Measurements from ENCODE around the gene TNF. TPM values are rescaled to one million over a fixed set of nuclear protein-coding genes. Genes with fewer than 3 reads are reported as not detected.
"Not testable (repeated sequence)": the region's sequence is repeated elsewhere in the genome, so short reads cannot be mapped to it uniquely, and the experiment has no call there.

TNF gene
- total RNA-seq, 1 donor from 2014 or later: not detected

DNA sequence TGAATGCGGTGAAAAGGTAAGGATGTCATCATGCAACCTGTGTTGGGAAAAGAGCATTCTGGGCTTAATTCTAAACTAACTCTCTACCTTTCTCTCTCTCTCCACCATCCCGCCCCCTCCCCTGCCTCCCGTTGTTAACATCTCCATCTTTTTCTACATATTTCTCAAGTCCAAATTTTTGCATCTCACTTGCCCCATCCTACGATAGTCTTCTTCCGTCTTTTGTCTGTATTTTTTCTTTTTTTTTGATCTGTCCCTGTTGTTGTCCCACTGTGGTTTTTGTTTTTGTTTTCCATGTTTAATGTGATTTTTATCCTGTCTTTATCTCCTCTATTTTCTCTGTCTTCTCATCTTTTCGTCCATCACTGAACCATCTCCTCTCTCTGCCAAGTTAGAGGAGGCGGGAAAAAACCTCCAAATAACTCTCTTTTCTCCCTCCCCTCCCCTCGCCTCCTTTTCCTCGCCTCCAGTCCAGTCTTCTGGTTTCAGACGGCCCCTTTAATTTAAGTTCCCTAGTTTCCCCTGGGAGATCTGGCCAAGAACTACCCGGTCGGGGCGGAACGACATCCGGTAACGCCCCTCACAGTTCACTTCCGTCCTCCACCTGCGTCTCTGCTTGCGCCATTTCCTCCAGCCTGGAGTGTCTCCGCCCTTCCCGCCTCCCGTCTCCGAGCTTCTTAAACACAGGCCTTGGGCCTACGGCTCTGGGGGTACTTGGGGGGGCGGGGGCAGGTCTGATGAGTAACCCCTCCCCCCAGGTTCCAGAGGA, 28.2 kb upstream of the TNF start, which contains the start of gene NFKBIL1:
Gene NFKBIL1, plus strand, starts transcription at position 651 of the 769 bp plus-strand sequence. Its CDS starts 87 bp downstream, at position 738.
- H3K27me3 Mint-ChIP-seq (ENCODE audit: unreplicated experiment): peaks cover 2% of the 10 kb centered on the region
- H3K4me3 Mint-ChIP-seq (ENCODE audit: unreplicated experiment): peak within 1 kb of the TSS; percentile 85
- H3K4me1 Mint-ChIP-seq (ENCODE audit: unreplicated experiment): peaks cover 10% of the 10 kb centered on the region
- H3K9me3 Mint-ChIP-seq (ENCODE audit: unreplicated experiment): no peaks in the 10 kb centered on the region
- H3K27ac Mint-ChIP-seq (ENCODE audit: unreplicated experiment): peak within 1 kb of the TSS; percentile 87
- H3K36me3 Mint-ChIP-seq (ENCODE audit: low read depth, unreplicated experiment): no peaks in the 10 kb centered on the region
- DNase-seq (ENCODE audit: low spot score): peak; percentile 67
- TF ChIP-seq CTCF (IDR thresholded peaks at IDR 0.05; ENCODE audit: unreplicated experiment): no peak

GRCh38 chr6:31547727-31548543, 27.4 kb upstream of the TNF start:
- no peak for DNase-seq (ENCODE audit: low spot score)
- Mint-ChIP-seq H3K27me3 (ENCODE audit: unreplicated experiment) (peaks cover 2% of the 10 kb centered on the region), H3K27ac (ENCODE audit: unreplicated experiment) (peak overlapping the region; percentile 87), H3K36me3 (ENCODE audit: low read depth, unreplicated experiment) (no peaks in the 10 kb centered on the region), H3K4me3 (ENCODE audit: unreplicated experiment) (peak overlapping the region; percentile 85), H3K9me3 (ENCODE audit: unreplicated experiment) (no peaks in the 10 kb centered on the region), H3K4me1 (ENCODE audit: unreplicated experiment) (peaks cover 10% of the 10 kb centered on the region)
- no peak for TF ChIP-seq CTCF (IDR thresholded peaks at IDR 0.05; ENCODE audit: unreplicated experiment)

- TF ChIP-seq CTCF (IDR thresholded peaks at IDR 0.05; ENCODE audit: unreplicated experiment): no peak
- no peak for DNase-seq (ENCODE audit: low spot score)
- H3K9me3 Mint-ChIP-seq (ENCODE audit: unreplicated experiment): no peaks in the 10 kb centered on the region
- H3K27me3 Mint-ChIP-seq (ENCODE audit: unreplicated experiment): peaks cover 2% of the 10 kb centered on the region
- H3K4me1 Mint-ChIP-seq (ENCODE audit: unreplicated experiment): peaks cover 10% of the 10 kb centered on the region
- no peak overlapping the region for H3K4me3 Mint-ChIP-seq (ENCODE audit: unreplicated experiment)
- no peaks in the 10 kb centered on the region for H3K36me3 Mint-ChIP-seq (ENCODE audit: low read depth, unreplicated experiment)
- no peak overlapping the region for H3K27ac Mint-ChIP-seq (ENCODE audit: unreplicated experiment)
These were observed 26.9 kb upstream of the TNF start for GRCh38 chr6:31548544-31548873.

- peak; percentile 63 for DNase-seq (ENCODE audit: low spot score)
- not testable (repeated sequence) for H3K4me3 Mint-ChIP-seq (ENCODE audit: unreplicated experiment); H3K27me3 Mint-ChIP-seq (ENCODE audit: unreplicated experiment); H3K4me1 Mint-ChIP-seq (ENCODE audit: unreplicated experiment); H3K9me3 Mint-ChIP-seq (ENCODE audit: unreplicated experiment); H3K36me3 Mint-ChIP-seq (ENCODE audit: low read depth, unreplicated experiment)
- peak overlapping the region; percentile 80 for H3K27ac Mint-ChIP-seq (ENCODE audit: unreplicated experiment)
These were observed 24.0 kb upstream of the TNF start for GRCh38 chr6:31551371-31551770.

- no peak for TF ChIP-seq CTCF (IDR thresholded peaks at IDR 0.05; ENCODE audit: unreplicated experiment)
- Mint-ChIP-seq H3K36me3 (ENCODE audit: low read depth, unreplicated experiment) (peaks cover 17% of the 10 kb centered on the region), H3K27me3 (ENCODE audit: unreplicated experiment) (peaks cover 2% of the 10 kb centered on the region), H3K4me1 (ENCODE audit: unreplicated experiment) (peaks cover 24% of the 10 kb centered on the region), H3K9me3 (ENCODE audit: unreplicated experiment) (no peaks in the 10 kb centered on the region), H3K27ac (ENCODE audit: unreplicated experiment) (no peak overlapping the region), H3K4me3 (ENCODE audit: unreplicated experiment) (no peak overlapping the region)
- no peak for DNase-seq (ENCODE audit: low spot score)
These were observed 19.1 kb upstream of the TNF start for GRCh38 chr6:31556307-31556706.
